ENCODE measurements around the gene IST1.
"Not testable (repeated sequence)": the region's sequence is repeated elsewhere in the genome, so short reads cannot be mapped to it uniquely, and the experiment has no call there.

Gene IST1

DNA sequence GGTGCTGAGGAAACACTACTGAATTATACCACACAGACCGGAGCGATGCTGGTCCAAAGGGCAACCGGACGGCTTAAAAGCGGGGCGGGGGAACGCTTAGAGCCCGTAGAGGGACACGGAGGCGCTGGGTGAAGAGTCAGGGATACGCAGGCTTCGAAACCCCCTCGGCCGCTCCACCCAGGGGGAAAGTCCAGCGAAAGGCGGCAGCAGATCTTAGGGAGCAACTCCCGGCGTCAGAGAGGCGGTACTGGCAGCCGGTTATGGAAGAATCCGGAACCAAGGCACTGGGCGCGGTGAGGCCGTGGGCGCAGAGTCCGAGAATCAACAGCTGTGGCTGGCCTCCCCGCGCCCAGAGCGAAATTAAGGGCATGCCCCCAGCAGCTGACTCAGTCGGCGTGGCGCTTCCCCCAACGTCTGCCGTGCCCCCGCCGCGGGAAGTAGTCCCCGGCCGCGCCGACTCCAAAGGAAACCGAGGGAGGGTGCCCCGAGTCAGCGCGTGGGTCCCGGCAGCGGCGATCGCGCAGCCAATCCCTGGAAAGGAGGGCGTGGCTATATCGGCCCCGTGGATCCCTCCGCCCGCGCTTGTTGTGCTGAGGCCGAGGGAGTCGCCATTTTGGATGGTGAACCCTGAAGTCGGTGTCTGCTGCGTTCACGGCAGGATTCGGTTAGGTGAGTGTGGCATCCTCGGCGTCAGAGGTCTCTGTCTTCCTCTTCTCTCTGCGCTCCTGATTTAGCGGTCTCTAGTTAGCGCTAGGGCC is at the start of gene IST1:
Gene IST1 (plus strand): TSS at position 611 of the 758 bp plus-strand sequence. CDS start 20,110 bp downstream, outside the sequence.
- DNase-seq (ENCODE audit: low spot score), result peak; percentile 99

DNA sequence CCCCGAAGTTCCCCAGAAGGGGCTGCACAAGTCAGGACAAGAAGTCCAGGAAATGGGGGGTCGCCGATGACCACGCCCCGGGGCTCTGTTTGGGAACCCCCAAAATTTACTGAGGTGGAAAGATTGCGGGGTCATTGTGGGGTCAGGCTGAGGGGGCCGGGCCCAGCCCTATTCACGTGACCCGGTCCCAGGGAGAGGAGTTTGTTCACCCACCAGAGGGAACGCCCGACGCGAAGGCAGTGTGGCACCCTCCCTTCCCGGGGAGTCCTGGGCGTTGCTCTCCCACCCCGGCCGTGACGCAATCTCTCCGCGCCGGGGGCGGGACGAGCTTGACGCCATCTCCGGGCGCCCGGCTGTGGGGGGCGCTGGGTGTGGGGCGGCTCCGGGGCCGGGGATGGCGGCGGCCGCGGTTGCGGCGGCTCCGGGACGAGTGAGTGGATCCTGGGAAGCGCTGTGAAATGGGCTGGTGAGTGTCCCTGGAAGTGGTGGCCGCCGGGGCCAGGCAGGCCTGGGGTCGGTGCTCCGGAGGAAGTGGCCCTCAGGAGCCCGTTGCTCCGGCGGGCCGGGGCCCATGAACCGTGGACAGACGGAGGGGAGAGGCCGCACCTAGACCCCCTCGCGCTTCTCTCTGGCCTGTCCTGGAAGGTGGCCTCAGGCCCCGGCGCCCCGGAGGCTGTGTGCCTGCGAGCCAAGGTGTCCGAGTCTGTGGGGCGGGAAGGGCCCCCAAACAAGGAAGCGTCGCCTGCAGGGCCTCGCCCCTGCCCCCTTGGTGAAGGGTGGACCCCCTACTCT is 49.5 kb upstream of the IST1 start, which contains the start of gene ATXN1L:
Gene ATXN1L (plus strand): TSS at position 338 of the 792 bp plus-strand sequence. CDS start 3,765 bp downstream, outside the sequence.
- DNase-seq (ENCODE audit: low spot score), result peak; percentile 95

DNA sequence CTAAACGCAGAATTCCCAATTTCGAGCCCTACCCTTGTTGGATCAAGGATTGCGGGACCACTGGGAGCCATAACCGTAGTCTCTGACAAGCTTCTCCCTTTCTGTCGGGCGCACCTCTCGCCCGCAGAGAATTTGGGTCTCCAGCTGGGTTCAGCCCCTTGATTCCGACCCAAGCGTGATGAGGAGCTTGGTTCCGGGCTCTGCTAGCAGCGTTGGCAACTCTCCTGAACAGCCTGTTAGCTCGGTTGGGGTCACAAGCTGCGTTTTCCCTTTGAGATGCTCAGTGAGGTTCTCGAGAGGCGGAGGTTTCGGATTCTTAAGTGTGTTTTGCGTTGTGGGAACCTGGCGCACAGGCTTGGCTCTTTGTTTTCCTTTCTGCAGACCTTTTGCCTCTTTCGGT is 48.9 kb upstream of the IST1 start:
- DNase-seq (ENCODE audit: low spot score), result no peak

DNA sequence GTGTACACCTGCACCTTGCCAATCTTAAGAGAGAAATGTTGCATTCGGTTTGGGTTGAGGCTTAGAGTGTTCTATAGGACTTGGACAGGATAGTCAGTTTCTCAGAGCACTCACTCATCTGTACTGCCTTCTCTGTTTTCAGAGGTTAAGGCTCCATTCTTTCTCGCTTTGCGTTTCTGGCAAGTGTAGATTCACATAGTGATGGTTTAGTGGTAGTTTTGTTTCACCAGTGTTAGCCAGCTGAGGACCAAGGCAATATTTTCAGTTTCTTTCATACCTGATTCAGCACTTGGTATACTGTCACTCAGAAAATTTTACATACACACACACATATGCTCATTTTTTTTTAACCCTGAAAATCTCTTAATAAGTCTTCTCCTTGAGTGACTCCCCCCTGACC is 48.2 kb upstream of the IST1 start:
- DNase-seq (ENCODE audit: low spot score), result no peak

DNA sequence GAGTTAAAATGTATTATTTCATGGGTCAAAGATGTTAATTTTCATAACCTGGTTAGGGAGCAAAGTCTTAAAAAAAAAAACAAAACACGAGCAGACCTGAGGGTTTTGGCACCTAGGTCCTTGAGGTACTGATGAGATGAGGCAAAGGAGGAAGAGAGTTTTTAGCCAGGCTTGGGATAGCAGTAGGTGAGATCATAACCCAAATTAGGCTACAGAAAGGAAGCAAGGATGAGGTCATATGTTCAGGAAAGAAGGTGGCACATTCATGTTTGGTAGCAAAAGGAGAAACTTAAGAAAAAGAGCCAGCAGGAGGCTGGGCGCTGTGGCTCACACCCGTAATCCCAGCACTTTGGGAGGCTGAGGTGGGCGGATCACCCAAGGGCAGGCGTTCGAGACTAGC is 46.7 kb upstream of the IST1 start:
- no peak for DNase-seq (ENCODE audit: low spot score)

DNA sequence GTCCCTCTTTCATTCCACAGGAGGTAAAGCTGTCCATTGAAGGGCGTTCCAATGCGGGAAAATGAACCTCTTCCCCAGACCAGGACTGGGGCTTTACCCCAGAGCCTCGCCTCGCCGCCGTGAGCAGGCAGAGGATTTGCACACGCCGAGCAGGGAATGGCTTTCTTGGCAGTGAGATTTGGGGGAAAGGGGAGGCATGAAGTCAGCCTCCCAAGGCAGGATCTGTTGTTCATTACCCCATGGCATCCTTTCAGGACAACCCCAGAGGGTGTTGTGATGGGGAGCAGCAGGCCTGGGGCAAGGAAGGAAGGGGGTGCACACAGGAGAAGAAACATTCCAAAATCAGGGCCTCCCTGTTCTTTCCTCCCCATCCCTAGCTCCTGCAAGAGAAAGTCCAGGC is 43.6 kb upstream of the IST1 start:
- DNase-seq (ENCODE audit: low spot score), result no peak

DNA sequence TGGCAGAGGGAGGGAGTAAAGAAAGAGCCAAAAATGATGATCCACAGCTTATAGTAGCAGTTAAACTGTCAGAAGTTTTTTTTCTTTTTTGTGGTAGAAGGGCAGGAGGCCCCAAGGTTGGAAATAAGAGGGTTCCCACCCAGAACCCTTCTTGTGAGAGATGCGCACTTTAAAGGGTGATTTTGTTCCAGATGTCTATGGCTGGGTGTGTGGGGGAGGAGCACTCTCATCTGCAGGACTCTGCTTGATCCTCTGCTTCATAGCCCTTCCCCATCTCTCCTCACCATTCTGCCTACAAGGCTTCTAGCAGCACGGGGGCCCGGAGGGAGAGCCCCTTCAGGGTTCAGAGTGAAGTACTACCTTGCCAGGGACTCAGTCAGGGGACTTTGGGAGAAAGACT is 43.2 kb upstream of the IST1 start:
- DNase-seq (ENCODE audit: low spot score), result no peak

DNA sequence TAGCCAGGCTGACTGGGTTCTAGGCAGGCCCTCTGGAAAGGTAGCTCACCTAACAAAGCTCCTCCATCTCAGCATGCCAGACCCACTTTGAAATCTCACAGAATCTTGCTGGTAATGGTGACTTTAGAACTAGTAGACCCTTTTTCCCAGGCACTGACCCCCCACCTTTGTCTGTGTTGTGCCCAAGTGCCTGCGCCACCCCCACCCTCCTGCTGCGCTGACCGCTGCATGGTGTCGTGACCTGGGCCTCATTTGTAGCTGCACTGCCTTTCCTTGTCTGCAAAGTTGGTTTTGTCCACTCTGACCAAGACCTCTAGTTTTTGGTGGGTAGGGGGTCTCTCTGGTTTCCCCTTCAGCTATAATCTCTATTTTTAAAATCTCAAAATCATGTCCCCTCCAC is 42.8 kb upstream of the IST1 start:
- DNase-seq (ENCODE audit: low spot score), result no peak

DNA sequence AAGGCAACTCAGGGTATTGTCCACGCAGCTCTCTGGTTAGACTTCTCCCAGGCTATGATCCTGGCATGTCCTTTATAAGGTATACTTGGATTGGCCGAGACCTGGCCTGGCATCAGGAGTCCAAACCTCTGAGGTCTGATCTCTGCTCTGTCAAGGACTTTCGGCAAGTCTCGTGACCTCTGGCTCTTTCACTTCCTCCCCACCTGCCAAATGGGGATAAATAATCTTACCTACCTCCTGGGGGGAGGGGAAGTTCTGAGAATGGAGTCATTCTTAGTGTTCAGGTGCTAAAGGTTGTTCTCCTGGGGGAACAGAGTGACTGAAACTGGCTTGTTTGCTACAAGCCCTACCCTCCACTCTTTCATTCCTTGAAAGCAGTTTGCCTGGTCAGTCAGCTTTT is 41.9 kb upstream of the IST1 start:
- no peak for DNase-seq (ENCODE audit: low spot score)

DNA sequence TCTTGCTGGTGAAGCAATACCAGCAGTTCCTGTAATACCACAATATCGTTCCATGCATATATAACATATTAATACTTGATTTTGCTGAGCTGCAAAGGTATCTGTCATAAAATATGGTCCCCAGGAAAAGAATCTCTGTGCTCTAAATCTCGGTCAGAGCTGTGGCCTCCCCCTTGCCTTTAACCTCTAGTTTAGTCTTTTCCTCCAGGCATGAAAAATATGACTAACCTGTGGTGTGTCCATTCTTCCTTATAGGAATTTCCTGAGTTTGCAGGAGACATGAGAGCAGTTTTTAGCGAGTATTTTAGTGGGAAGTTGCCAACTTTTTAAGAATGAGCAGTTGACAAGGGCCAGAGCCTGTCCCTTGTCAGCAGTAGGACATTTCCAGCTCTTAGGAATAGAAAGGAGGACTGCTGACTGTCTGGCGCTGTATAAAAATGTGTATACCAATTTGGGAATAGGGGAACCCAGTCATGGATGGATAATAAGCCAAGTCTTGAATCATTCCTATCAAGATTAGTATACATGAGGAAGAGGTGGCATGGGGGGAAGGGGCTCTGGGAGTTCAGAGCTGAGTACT is 40.9 kb upstream of the IST1 start:
- DNase-seq (ENCODE audit: low spot score), result no peak

DNA sequence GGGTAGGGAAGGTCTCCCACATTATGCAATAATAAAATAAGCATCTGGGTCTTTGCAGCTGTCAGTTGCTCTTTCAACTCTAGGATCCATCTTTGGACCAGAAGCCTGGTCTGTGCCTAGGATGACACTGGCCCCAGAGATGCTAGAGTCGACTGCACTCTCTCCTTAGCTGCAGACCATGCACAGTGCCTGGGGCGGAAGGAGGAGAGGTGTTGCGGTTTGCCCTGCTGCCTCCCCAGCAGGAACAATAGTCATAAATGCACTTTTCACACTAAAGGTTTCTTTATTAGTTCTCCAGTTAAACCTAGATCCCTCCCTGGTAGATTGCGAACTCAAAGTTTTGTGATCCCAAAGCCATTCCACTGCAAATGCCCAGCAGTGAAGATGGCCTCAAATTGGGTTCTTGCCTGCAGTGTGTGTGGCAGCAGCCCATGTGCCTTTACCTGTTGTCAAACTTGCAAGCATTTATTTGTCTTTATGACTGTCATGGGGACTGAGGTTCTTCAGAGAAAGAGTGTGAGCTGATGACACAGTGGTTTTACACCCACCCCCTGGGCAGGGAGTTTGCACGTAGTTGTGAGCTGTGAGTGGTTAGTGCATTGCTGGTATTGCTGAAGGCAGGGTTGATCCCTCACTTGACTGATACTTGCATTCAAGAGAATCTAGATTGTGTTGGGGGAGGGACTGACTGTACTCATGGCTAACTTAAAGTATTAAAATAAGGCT is 39.2 kb upstream of the IST1 start:
- no peak for DNase-seq (ENCODE audit: low spot score)

DNA sequence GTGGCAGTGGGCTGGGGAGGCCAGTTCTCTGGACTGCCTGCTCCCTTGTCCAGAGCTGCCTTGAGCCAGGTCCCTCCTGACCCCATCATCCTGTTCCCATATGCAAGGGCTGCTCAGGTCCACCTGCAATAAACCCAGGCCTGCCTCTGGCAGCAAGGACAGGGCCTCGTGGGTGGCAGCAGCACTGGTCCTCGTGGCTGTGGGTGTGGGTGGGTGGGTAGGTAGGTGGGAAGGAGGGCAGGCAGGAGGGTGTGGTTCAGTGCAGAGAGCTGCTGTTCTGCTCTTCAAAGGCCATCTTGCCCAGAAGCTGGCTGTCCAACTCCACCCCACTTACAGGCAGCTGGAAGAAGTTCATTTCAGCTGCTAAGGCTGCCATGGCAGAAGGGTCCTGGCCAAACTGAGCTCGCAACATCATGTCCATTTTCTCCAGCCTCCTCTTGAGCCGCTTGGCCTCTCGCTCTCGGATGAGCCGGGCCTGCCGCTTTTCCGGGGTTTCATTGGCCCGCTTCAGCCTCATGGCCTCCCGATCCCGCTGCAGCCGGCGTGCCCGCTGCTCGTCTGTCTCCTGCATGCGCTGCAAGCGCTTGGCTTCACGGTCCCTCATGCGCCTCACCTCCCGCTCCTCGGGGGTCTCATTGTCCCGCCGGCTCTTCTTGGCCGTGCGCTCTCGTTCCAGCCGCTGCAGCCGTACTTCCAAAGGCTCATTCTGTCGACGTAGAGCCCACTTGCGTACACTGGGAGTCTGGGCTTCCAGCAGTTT is 35.4 kb upstream of the IST1 start:
- no peak for DNase-seq (ENCODE audit: low spot score)

DNA sequence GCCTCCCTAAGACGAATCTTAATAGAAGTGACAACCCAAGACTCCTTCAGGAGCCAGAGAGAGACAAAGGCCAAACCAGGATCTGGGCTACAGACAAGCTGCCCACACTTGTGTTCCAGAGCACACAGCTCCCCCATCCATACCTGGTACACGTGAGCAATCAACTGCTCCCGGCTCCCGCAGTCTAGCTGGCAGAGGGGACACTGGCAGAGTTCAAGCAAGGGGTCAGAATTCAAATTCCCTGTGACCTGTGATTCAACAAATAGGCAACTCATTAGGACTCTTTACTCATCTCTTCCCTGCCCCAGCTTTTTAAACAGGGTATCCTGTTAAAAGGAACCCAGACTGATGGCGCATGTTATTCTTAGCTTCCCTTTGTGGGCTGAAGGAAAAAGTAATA is 31.3 kb upstream of the IST1 start:
- DNase-seq (ENCODE audit: low spot score), result no peak

DNA sequence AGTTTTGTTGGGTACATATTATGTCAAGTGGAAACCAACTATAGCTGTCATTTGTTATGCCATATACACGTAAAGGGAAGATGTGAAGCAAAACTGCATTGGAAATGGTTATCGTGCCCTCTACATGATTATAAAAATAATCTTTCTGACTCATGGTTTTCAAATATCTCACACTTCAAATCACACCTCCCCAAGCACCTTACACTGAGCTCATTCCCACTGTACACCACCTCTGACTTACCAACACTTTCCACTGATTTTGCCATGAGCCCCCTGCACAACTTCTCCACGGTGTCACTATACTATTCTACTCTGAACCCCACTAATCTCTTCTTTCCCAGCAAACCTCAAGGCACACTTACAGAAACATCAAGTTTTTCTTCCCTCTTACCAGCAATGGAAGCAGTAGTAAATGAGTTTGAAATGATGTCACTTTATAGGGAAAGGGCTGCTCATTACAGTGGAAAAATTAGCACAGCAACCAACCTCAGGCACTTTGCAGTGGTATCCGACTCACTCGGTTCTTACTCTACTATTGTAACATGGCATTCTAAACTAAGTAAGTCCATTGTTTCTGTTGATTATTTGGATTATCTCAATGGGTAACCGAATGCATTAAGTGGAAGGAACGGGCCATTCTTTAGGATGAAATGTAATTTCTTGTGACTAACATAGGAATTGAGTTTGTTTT is 30.0 kb upstream of the IST1 start:
- no peak for DNase-seq (ENCODE audit: low spot score)

DNA sequence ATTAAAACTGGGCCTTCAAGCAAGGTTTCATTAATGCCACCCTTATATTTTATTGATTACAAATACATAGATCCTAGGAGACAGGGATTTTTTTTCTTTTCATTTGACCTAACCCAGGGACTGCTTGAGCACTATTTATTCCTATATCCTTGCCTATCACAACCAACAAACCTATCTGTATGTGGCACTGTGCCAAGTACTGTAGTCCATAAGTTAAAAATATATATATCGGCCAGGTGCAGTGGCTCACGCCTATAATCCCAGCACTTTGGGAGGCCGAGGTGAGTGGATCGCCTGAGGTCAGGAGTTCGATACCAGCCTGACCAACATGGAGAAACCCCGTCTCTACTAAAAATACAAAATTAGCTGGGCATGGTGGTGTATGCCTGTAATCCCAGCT is 28.2 kb upstream of the IST1 start:
- DNase-seq (ENCODE audit: low spot score), result not testable (repeated sequence)

DNA sequence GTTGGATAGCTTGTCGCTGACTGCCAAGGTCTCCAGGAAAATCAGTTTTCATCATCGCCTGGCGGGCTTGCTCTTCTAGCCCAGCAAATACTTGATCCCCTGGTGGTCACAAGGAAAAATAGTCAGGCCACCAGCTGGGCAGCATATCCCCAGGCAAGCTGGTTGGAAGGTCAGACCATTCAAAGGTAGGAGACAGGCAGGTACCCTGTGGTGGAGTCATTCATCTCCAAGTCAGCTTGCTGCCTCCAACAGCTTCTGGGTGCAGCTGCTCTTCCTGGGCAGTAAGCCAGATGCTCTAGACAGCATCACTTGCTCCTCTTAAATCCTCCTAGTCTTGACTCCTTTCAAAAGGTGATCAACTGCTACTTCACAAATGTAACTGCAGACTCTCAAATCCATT is 27.4 kb upstream of the IST1 start:
- DNase-seq (ENCODE audit: low spot score), result no peak

DNA sequence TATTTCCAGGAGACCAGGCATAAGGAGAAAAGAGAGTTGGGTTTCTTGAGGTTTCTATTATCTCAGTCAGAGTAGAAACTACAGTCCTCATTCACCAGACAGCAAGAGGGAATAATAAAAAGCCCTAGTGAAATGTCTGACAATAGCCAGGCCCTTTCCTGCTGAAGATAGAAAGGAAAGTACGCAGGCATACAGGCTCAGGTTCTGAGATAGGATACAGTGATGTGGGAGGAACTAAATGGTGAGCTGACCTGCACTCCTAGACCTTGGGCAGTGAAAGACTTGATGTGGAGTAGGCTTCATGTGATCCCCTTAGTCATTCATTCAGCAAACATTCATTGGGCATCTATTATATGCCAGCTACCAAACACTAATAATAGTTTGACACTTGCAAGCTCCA is 26.2 kb upstream of the IST1 start:
- DNase-seq (ENCODE audit: low spot score), result no peak

DNA sequence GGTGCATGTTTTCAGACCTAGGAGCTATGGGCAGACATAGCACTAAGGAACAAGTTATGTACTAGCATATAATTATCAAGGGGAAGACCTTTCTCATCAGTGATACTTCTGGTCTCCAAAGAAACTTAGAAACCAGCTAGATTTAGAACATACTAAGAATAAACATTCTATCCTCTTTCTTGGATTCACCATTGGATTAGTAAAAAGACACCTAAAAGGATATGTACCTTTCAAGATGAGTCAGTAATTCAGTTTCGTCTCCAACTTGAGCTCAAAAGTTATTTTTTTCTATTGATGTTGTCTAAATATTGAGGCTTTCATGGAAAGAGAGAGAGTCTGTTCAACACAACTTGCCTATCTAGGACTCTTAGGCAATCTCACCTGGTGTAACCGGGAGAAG is 24.5 kb upstream of the IST1 start:
- no peak for DNase-seq (ENCODE audit: low spot score)

DNA sequence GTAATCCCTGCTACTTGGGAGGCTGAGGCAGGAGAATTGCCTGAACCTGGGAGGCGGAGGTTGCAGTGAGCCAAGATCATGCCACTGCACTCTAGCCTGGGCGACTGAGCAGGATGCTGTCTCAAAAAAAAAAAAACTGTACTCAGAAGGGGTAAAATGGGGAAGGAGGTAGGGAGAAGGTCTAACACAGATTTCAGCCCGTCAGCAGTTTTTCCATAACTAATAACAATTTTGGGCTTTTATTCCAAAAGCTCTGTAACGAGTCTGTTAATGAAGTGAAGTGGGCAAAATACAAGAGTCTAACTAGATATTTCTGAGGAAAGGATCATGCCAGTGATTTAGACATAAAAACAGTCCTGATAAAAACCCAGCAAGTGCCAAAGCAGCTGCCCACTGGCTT is 22.1 kb upstream of the IST1 start:
- no peak for DNase-seq (ENCODE audit: low spot score)

DNA sequence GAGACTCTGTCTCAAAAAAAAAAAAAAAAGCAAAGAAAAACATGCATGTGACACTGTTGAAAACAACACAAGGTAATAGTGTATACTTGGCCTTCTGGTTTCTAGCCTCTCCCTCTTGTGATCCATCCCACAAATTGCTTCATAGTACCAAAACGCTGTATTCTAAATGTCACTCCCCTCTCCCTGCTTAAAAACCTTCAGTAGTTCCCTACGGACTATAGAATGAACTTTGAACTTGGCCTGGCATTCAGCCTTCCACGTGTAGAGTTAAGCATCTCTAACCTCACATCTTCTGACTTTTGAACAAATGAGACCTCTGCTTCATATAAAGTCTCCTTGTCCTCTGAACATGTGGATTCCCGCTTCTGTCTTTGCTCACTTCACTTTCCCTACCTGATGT is 16.4 kb upstream of the IST1 start:
- no peak for DNase-seq (ENCODE audit: low spot score)

DNA sequence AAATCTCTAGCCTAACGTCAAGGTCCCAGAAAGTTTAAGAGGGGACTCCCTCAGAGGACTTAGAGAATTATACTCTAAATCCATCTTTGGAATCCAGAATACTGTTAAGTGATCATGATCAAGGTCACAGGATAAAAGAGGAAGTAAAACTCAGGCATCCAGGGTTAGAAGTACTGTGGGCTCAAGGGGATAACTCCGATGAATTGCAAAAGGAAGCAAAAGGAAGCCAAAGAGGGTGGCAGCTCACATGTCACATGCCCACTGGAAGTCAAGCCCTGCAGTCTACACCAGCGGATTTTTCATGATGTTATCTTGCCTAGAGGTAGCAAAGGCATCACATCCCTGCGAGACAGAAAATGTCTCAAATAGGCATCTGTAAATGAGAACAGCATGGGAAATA is 15.2 kb upstream of the IST1 start:
- no peak for DNase-seq (ENCODE audit: low spot score)
